K562 (cell line): Measurements from ENCODE around the gene ATP2B1. TPM values are rescaled to one million over a fixed set of nuclear protein-coding genes. Genes with fewer than 3 reads are reported as not detected.
A peak's percentile ranks its signal among the peaks of the same experiment; 100 is the strongest.

ENCODE experiments used
- ATAC-seq: fragments of 200-7000 bp; cut with Tn5 transposase; 3 replicates; pipeline ENCODE4 v1.9.1; 2020; ENCODE audit warnings: moderate library complexity
- BruUV-seq: library from RNA; stranded (reverse); fragments of 400-500 nt; replicated peaks from 2 replicates; lab custom pipeline; 2021; lab: Mats Ljungman, UMichigan
- CTCF ChIA-PET: fragments of 300-600 bp; formaldehyde crosslinking; extraction: SDS; loops from one replicate; lab custom pipeline; 2021; ENCODE audit warnings: low intra/inter-chr PET ratio; lab: Yijun Ruan, JAX
- POLR2A ChIA-PET: fragments of 300-600, 350-650 bp; sonication (Branson Sonifier 250); formaldehyde crosslinking; extraction: SDS; loops from one replicate; lab custom pipeline; 2021; ENCODE audit warnings: antibody characterized with exemption, inconsistent platforms; lab: Yijun Ruan, JAX
- DNase-seq, 4 experiments: peaks; one replicate each; pipeline versions ENCODE4 v3.0.0 to v3.0.0-alpha.2; 2011 to 2018; ENCODE audit warnings: low spot score in 3 of 4, mixed read lengths in 3 of 4; ENCODE audit errors: extremely low read depth in 1 of 4
- FAIRE-seq: peaks from 2 replicates; lab custom pipeline; 2011; peaks lifted over from hg19 to GRCh38; lab: Jason Lieb, UNC
- H2AFZ ChIP-seq: 2 replicates; pipeline ENCODE4 v1.6.0; 2011; ENCODE audit warnings: low read depth, low read length, control low read depth, inconsistent platforms
- H3K27ac ChIP-seq: fragments of 200-600 bp; 3 replicates; pipeline ENCODE4 v1.8.0; 2011; ENCODE audit warnings: low read depth, mild to moderate bottlenecking, control low read depth, inconsistent platforms, low read length, moderate library complexity, mixed read lengths; ENCODE audit errors: extremely low read depth
- H3K27me3 ChIP-seq, 2 experiments: fragments of 300-600 bp in 1 of 2; 2 replicates in 1 of 2; 3 replicates in 1 of 2; pipeline versions ENCODE4 v1.6.0 to v1.8.0; 2011; ENCODE audit warnings: inconsistent platforms in 2 of 2, low read length in 2 of 2, mild to moderate bottlenecking in 1 of 2, mixed read lengths in 1 of 2, moderate library complexity in 1 of 2; ENCODE audit not compliant: control insufficient read depth in 2 of 2, insufficient read depth in 2 of 2
- H3K36me3 ChIP-seq: fragments of 300-600 bp; 3 replicates; pipeline ENCODE4 v1.8.0; 2011; ENCODE audit warnings: mild to moderate bottlenecking, low read length, inconsistent platforms; ENCODE audit not compliant: control insufficient read depth, insufficient read depth
- H3K4me1 ChIP-seq, 2 experiments: fragments of 200-600 bp in 1 of 2; replicated peaks in 1 of 2; 2 replicates in 1 of 2; 3 replicates in 1 of 2; pipeline versions ENCODE4 v1.5.1 to v1.8.0; 2011; ENCODE audit warnings: inconsistent platforms in 2 of 2, low read length in 2 of 2, mild to moderate bottlenecking in 1 of 2, mixed read lengths in 1 of 2, moderate library complexity in 1 of 2; ENCODE audit not compliant: control insufficient read depth in 2 of 2, insufficient read depth in 2 of 2
- H3K4me2 ChIP-seq: 2 replicates; pipeline ENCODE4 v1.6.1; 2011; ENCODE audit warnings: low read length, control low read depth, inconsistent platforms, mixed read lengths; ENCODE audit not compliant: insufficient read depth
- H3K4me3 ChIP-seq: fragments of 200-600 bp; sonication (generic), shearing (Covaris generic); 2 replicates; pipeline ENCODE4 v1.5.1; 2016; ENCODE audit warnings: control low read depth, inconsistent platforms
- H3K79me2 ChIP-seq: fragments of 200-600 bp; 3 replicates; pipeline ENCODE4 v1.8.0; 2011; ENCODE audit warnings: low read length, inconsistent platforms; ENCODE audit not compliant: control insufficient read depth, insufficient read depth
- H3K9ac ChIP-seq, 2 experiments: 2 replicates each; pipeline versions ENCODE4 v1.6.0 to v1.6.1; 2011; ENCODE audit warnings: low read depth in 2 of 2, low read length in 2 of 2, control low read depth in 1 of 2, inconsistent platforms in 1 of 2, mild to moderate bottlenecking in 1 of 2, mixed read lengths in 1 of 2; ENCODE audit not compliant: insufficient read depth in 1 of 2
- H3K9me1 ChIP-seq: one replicate; pipeline ENCODE4 v1.6.0; 2011; ENCODE audit warnings: inconsistent platforms, mild to moderate bottlenecking, low read length, moderate library complexity; ENCODE audit not compliant: control insufficient read depth, insufficient read depth
- H3K9me3 ChIP-seq: replicated peaks from 2 replicates; pipeline ENCODE4 v1.5.1; 2011; ENCODE audit warnings: low read depth, low read length, inconsistent platforms; ENCODE audit not compliant: control insufficient read depth, insufficient read depth
- H4K20me1 ChIP-seq: replicated peaks from 2 replicates; pipeline ENCODE4 v1.6.1; 2011; ENCODE audit warnings: low read length, inconsistent platforms, mixed read lengths; ENCODE audit not compliant: control insufficient read depth, insufficient read depth
- HMGN3 ChIP-seq: IDR thresholded peaks from 2 replicates; pipeline ENCODE4 v1.6.1; 2011; ENCODE audit warnings: borderline replicate concordance, low read depth, mild to moderate bottlenecking, mixed read lengths, low read length; ENCODE audit not compliant: insufficient read length; ENCODE audit errors: extremely low read depth
- KDM1A ChIP-seq, 2 experiments: fragments of 450-650 bp; IDR thresholded peaks; 2 replicates each; pipeline ENCODE4 v1.6.1; 2016; ENCODE audit warnings: mild to moderate bottlenecking in 2 of 2
- RCOR1 ChIP-seq, 2 experiments: IDR thresholded peaks; 2 replicates each; pipeline ENCODE4 v1.6.1; 2012; ENCODE audit warnings: low read depth in 2 of 2, low read length in 2 of 2, borderline replicate concordance in 1 of 2, improper control_type of control experiment in 1 of 2
- WGBS: fragments of 100-300 bp; shearing (Covaris generic); methylation state at CpG from one replicate; pipeline ENCODE4 v1.1.6; 2016; ENCODE audit warnings: low coverage, mixed read lengths; ENCODE audit not compliant: insufficient coverage; ENCODE audit errors: missing lambda C conversion rate; 5-methylcytosine and 5-hydroxymethylcytosine counted together
- in situ Hi-C: fragments of 300-500 bp; cut with MboI; formaldehyde crosslinking; loops from 4 replicates; pipeline ENCODE4 v1.15.0; 2018; ENCODE audit warnings: inconsistent platforms, mixed read lengths
- intact Hi-C: fragments of 100-400 bp; cut with micrococcal nuclease; formaldehyde crosslinking; loops from 2 replicates; pipeline ENCODE4 v1.14.2; 2022
- polyA plus RNA-seq, 8 experiments: library from polyadenylated mRNA; depleted of rRNA in 4 of 8; stranded (reverse) in 5 of 8; unstranded in 3 of 8; fragments of >200 nt; fragmentation: Nextera tagmentation in 2 of 8; fragmentation: Illumina TruSeq in 1 of 8; extraction: Ambion mirVana in 2 of 8; extraction: Trizol in 1 of 8; gene quantifications; 2 replicates each; pipeline versions ENCODE4 v1.2.1 to v1.2.3, GENCODE V29; 2011 to 2014; ENCODE audit warnings: inconsistent platforms in 1 of 8, missing spikeins in 1 of 8
- total RNA-seq, 7 experiments: library from RNA; depleted of rRNA in 6 of 7; stranded (reverse); fragments of >200 nt in 6 of 7; fragmentation: Illumina TruSeq in 2 of 7; extraction: Trizol in 2 of 7; gene quantifications; 2 replicates each; pipeline versions ENCODE4 v1.2.1 to v1.2.3, GENCODE V29; 2011 to 2021; ENCODE audit warnings: low replicate concordance in 1 of 7
- TF ChIP-seq, protein P1 (sequence below): sonication (generic); IDR thresholded peaks from 2 replicates; pipeline ENCODE4 v1.6.1; 2016

The ATP2B1 gene
- total and polyA plus RNA-seq, 9 of the 15 experiments (the other 6 are each of a cell fraction or from before 2014, with no cell fraction given) = 8.6 to 39.0 (median 27.8) TPM

- ChIA-PET CTCF (no interaction called here), POLR2A (no interaction called here)
- peaks cover 0 to 31% of the 10 kb centered on the region in 2 experiments; a peak in 4 of 5 replicates for H3K4me1 ChIP-seq
- no peaks in the 10 kb centered on the region for H4K20me1 ChIP-seq
- no peak overlapping the region for H3K4me3 ChIP-seq
- TF ChIP-seq RCOR1 (IDR thresholded peaks at IDR 0.05; ENCODE audit: borderline replicate concordance in 1 of 2, low read depth in 2 of 2, low read length in 2 of 2) = 0 out of 4 replicates have a peak, but pooled peaks of 1 of the 2 experiments have one; percentile 20
- TF ChIP-seq, protein P1, sequence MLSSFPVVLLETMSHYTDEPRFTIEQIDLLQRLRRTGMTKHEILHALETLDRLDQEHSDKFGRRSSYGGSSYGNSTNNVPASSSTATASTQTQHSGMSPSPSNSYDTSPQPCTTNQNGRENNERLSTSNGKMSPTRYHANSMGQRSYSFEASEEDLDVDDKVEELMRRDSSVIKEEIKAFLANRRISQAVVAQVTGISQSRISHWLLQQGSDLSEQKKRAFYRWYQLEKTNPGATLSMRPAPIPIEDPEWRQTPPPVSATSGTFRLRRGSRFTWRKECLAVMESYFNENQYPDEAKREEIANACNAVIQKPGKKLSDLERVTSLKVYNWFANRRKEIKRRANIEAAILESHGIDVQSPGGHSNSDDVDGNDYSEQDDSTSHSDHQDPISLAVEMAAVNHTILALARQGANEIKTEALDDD = 0 out of 2 replicates have a peak, but pooled peaks have one; percentile 16
- no peak for TF ChIP-seq HMGN3
- peak; percentile 68 to 71; a peak in 3 of 4 replicates for TF ChIP-seq KDM1A (IDR thresholded peaks at IDR 0.05)
- H3K79me2 ChIP-seq = peaks cover 68% of the 10 kb centered on the region
- ATAC-seq = no peak
- no peaks in the 10 kb centered on the region for H3K9me3 ChIP-seq
- in situ Hi-C loops (no loop called here), intact Hi-C loops (no loop called here)
- no peak for FAIRE-seq
- no peaks in the 10 kb centered on the region for H3K36me3 ChIP-seq
- no peak for DNase-seq
- no peaks in the 10 kb centered on the region for H3K9me1 ChIP-seq
- no peak overlapping the region for H2AFZ ChIP-seq
- H3K4me2 ChIP-seq = no peak overlapping the region
- H3K9ac ChIP-seq = no peak overlapping the region
- no peak overlapping the region for H3K27ac ChIP-seq
- 56% methylated on average over 4 of the region's 4 CpGs for WGBS
- no peaks in the 10 kb centered on the region for H3K27me3 ChIP-seq
- BruUV-seq = no TSS peak
These were observed 46.8 kb downstream of the ATP2B1 start for GRCh38 chr12:89661706-89662330.
